CD4-positive, CD25-positive, alpha-beta regulatory T cell (primary cell): Measurements from ENCODE around the gene AGK. TPM values are rescaled to one million over a fixed set of nuclear protein-coding genes. Genes with fewer than 3 reads are reported as not detected.
"Not testable (repeated sequence)": the region's sequence is repeated elsewhere in the genome, so short reads cannot be mapped to it uniquely, and the experiment has no call there.

ENCODE experiments used
- ATAC-seq, 2 donors: fragments of 150-1000 bp; cut with Tn5 transposase; one replicate each; pipeline ENCODE4 v1.10.0; 2021; ENCODE audit warnings: low read depth in 2 of 2, moderate number of reproducible peaks in 2 of 2, moderate library complexity in 1 of 2
- DNase-seq, 3 donors: peaks; one replicate each; pipeline versions ENCODE4 v3.0.0 to v3.0.0-alpha.2; 2012 to 2022; ENCODE audit warnings: mixed read lengths in 1 of 3
- H3K27ac ChIP-seq: one replicate; pipeline ENCODE4 v1.7.0; 2013; ENCODE audit warnings: mild to moderate bottlenecking, low read length; ENCODE audit not compliant: insufficient read depth, poor library complexity, severe bottlenecking
- H3K27me3 ChIP-seq: one replicate; pipeline ENCODE4 v1.7.0; 2013; ENCODE audit warnings: low read length; ENCODE audit not compliant: control insufficient read depth, insufficient read depth
- H3K36me3 ChIP-seq: one replicate; pipeline ENCODE4 v1.7.0; 2013; ENCODE audit warnings: mild to moderate bottlenecking, low read length, moderate library complexity; ENCODE audit not compliant: control insufficient read depth, insufficient read depth
- H3K4me1 ChIP-seq: 2 replicates; pipeline ENCODE4 v1.7.0; 2013; ENCODE audit warnings: mild to moderate bottlenecking, low read length; ENCODE audit not compliant: insufficient read depth, control insufficient read depth, poor library complexity, severe bottlenecking
- H3K4me3 ChIP-seq: one replicate; pipeline ENCODE4 v1.7.0; 2013; ENCODE audit warnings: low read depth, mild to moderate bottlenecking, low read length, moderate library complexity
- H3K9me3 ChIP-seq, 2 experiments: 1 replicate in 1 of 2; 2 replicates in 1 of 2; pipeline ENCODE4 v1.7.0; 2013; ENCODE audit warnings: low read length in 2 of 2, mild to moderate bottlenecking in 1 of 2, moderate library complexity in 1 of 2; ENCODE audit not compliant: control insufficient read depth in 2 of 2
- H3K27ac Mint-ChIP-seq, 3 donors: one replicate each; pipeline ENCODE4 v1.8.0; 2020 to 2022; ENCODE audit warnings: mild to moderate bottlenecking in 3 of 3, mixed read lengths in 3 of 3, moderate library complexity in 2 of 3
- H3K27me3 Mint-ChIP-seq: one replicate; pipeline ENCODE4 v1.8.0; 2022; ENCODE audit warnings: mild to moderate bottlenecking, mixed read lengths
- H3K36me3 Mint-ChIP-seq: one replicate; pipeline ENCODE4 v1.8.0; 2020; ENCODE audit warnings: mixed read lengths
- H3K4me1 Mint-ChIP-seq, 4 donors: one replicate each; pipeline ENCODE4 v1.8.0; 2020 to 2022; ENCODE audit warnings: mixed read lengths in 4 of 4, mild to moderate bottlenecking in 1 of 4
- H3K4me3 Mint-ChIP-seq, 4 donors: one replicate each; pipeline ENCODE4 v1.8.0; 2020 to 2022; ENCODE audit warnings: mild to moderate bottlenecking in 4 of 4, mixed read lengths in 4 of 4, moderate library complexity in 3 of 4
- H3K9me3 Mint-ChIP-seq, 7 donors: one replicate each; pipeline ENCODE4 v1.8.0; 2020 to 2022; ENCODE audit warnings: mixed read lengths in 7 of 7, mild to moderate bottlenecking in 3 of 7, moderate library complexity in 2 of 7
- polyA plus RNA-seq, 4 donors: library from polyadenylated mRNA; unstranded; fragments of 300-500 nt; fragmentation: Illumina TruSeq; gene quantifications; one replicate each; pipeline ENCODE4 v1.2.3, GENCODE V29; 2021
- total RNA-seq: library from RNA; stranded (reverse); gene quantifications from one replicate; pipeline ENCODE4 v1.2.3, GENCODE V29; 2022

AGK gene
- total and polyA plus RNA-seq, 5 donors from 2014 or later, result 28.6 to 38.1 (median 35.1) TPM

GRCh38 chr7:141577043-141577839 is 26.0 kb downstream of the AGK start:
- Mint-ChIP-seq H3K27me3 (no peaks in the 10 kb centered on the region), H3K36me3 (peaks cover 39% of the 10 kb centered on the region), H3K27ac (no peak overlapping the region), H3K4me1 (peaks cover 0 to 8% (median 0%) of the 10 kb centered on the region in 4 donors), H3K4me3 (no peak overlapping the region), H3K9me3 (peaks cover 1 to 25% (median 18%) of the 10 kb centered on the region in 7 donors)
- Histone ChIP-seq H3K9me3 (peaks cover 22 to 30% of the 10 kb centered on the region in 2 experiments), H3K4me1 (no peaks in the 10 kb centered on the region), H3K4me3 (no peak overlapping the region), H3K27ac (no peak overlapping the region), H3K27me3 (no peaks in the 10 kb centered on the region), H3K36me3 (peaks cover 20% of the 10 kb centered on the region)
- DNase-seq (no peak), ATAC-seq (no peak)

GRCh38 chr7:141579953-141580352 is 28.7 kb downstream of the AGK start:
- H3K4me3 ChIP-seq, H3K36me3 ChIP-seq: not testable (repeated sequence)
- peaks cover 1 to 15% (median 10%) of the 10 kb centered on the region in 7 donors for H3K9me3 Mint-ChIP-seq

GRCh38 chr7:141582063-141582462 is 30.9 kb downstream of the AGK start:
- H3K27me3 Mint-ChIP-seq, H3K4me3 ChIP-seq, ATAC-seq, DNase-seq, H3K27ac ChIP-seq, H3K9me3 Mint-ChIP-seq, H3K27me3 ChIP-seq, H3K4me1 ChIP-seq, H3K9me3 ChIP-seq, H3K36me3 ChIP-seq, H3K4me3 Mint-ChIP-seq: not testable (repeated sequence)
- Mint-ChIP-seq H3K27ac (peak overlapping the region in 1 of 3 donors; percentile 44), H3K36me3 (peaks cover 33% of the 10 kb centered on the region), H3K4me1 (peaks cover 7 to 14% (median 9%) of the 10 kb centered on the region in 4 donors)

More at GRCh38 chr7:141579953-141580352, 28.7 kb downstream of the AGK start:
- H3K4me1 Mint-ChIP-seq, H3K4me3 Mint-ChIP-seq, H3K27me3 Mint-ChIP-seq, H3K27ac ChIP-seq, H3K27me3 ChIP-seq, H3K4me1 ChIP-seq, H3K27ac Mint-ChIP-seq, ATAC-seq, DNase-seq: not testable (repeated sequence)
- peaks cover 40% of the 10 kb centered on the region for H3K36me3 Mint-ChIP-seq
- H3K9me3 ChIP-seq, result peaks cover 19 to 21% of the 10 kb centered on the region in 2 experiments

- DNase-seq (no peak), ATAC-seq (no peak)
- H3K9me3 Mint-ChIP-seq, result peaks cover 0 to 4% (median 0%) of the 10 kb centered on the region in 7 donors
- no peaks in the 10 kb centered on the region for H3K27me3 ChIP-seq
- H3K4me3 Mint-ChIP-seq, result no peak overlapping the region
- peaks cover 11 to 14% (median 13%) of the 10 kb centered on the region in 4 donors for H3K4me1 Mint-ChIP-seq
- no peak overlapping the region for H3K27ac ChIP-seq
- H3K27ac Mint-ChIP-seq, result peak overlapping the region in 1 of 3 donors; percentile 76
- no peaks in the 10 kb centered on the region for H3K4me1 ChIP-seq
- peaks cover 0 to under 1% of the 10 kb centered on the region in 2 experiments for H3K9me3 ChIP-seq
- peaks cover 43% of the 10 kb centered on the region for H3K36me3 Mint-ChIP-seq
- no peaks in the 10 kb centered on the region for H3K36me3 ChIP-seq
- H3K4me3 ChIP-seq, result no peak overlapping the region
- H3K27me3 Mint-ChIP-seq, result no peaks in the 10 kb centered on the region
Observed at GRCh38 chr7:141584935-141585334, 33.7 kb downstream of the AGK start.

DNA sequence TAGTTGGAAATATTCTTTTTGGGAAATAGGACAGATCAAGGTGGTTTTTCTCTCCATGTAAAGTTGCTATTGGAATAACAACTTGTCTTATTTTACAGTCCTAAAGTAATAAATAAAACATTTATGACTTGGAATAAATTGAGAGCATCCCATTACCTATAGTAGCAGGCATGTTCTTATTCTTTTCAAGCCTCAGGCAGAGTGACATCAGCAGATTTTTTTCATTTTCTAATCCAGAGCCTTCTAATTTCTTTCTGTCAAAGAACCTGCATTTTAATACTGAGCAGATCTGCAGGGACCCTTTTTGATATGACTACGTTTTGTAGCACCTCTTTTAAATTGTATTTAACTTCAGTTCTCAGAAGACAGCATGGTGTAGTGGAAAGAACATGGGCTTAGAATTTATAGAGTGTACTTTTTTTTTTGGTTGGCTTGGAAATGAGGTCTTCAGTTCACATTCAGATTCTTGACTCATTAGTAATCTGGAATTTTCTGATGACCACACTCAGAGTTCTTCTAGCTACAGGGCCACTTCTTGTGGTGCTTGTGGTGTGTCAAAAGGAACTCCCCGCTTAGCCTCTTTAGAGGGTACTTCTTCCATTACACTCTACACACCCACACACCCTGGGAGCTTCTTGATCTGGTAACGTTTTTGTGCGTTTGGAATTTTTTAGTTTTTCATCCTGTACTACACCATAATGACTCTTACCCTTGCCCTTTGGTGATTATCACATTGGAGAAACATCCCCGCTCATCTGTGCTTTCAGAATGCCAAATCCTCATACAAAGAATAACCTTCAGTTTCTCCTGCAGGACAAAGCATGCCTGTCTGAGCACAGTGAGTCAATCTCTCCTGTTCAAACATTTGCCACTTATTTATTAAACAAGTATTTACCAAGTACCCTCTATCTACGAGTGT is 34.6 kb downstream of the AGK start:
- Histone ChIP-seq H3K27me3 (no peaks in the 10 kb centered on the region), H3K27ac (no peak overlapping the region), H3K4me3 (no peak overlapping the region), H3K9me3 (no peaks in the 10 kb centered on the region), H3K4me1 (no peaks in the 10 kb centered on the region), H3K36me3 (no peaks in the 10 kb centered on the region)
- H3K4me3 Mint-ChIP-seq, result no peak overlapping the region
- H3K27ac Mint-ChIP-seq, result peak overlapping the region in 2 of 3 donors; percentile 12 to 22
- peaks cover 11 to 22% (median 20%) of the 10 kb centered on the region in 4 donors for H3K4me1 Mint-ChIP-seq
- ATAC-seq (no peak), DNase-seq (peak in 1 of 3 donors; percentile 11)
- H3K9me3 Mint-ChIP-seq, result peaks cover 0 to 4% (median 0%) of the 10 kb centered on the region in 7 donors
- no peaks in the 10 kb centered on the region for H3K27me3 Mint-ChIP-seq
- H3K36me3 Mint-ChIP-seq, result peaks cover 47% of the 10 kb centered on the region

DNA sequence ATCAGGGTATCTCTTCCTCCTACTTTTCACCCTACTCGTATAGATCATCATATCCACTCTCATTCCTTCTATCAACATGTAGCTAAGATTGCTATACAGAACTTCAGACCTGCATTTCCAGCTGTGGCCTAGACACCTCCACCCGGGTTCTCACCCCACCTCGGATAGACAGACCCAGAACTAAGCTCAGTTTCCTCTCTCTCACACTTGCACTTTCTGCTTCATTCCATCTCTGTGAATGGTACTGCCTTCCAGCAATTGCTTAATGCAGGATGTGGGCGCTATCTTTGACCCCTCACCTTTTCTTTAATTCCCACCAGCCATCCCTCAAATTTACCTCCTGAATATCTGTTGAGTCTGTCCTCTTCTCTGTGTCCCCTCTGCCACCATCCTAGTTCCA is 35.7 kb downstream of the AGK start:
- no peaks in the 10 kb centered on the region for H3K36me3 ChIP-seq
- Mint-ChIP-seq H3K9me3 (peaks cover 0 to 4% (median 0%) of the 10 kb centered on the region in 7 donors), H3K27me3 (no peaks in the 10 kb centered on the region), H3K4me3 (no peak overlapping the region), H3K36me3 (peaks cover 47% of the 10 kb centered on the region), H3K27ac (peak overlapping the region in 2 of 3 donors; percentile 16 to 78), H3K4me1 (peaks cover 11 to 22% (median 20%) of the 10 kb centered on the region in 4 donors)
- no peak overlapping the region for H3K4me3 ChIP-seq
- H3K4me1 ChIP-seq, result no peaks in the 10 kb centered on the region
- DNase-seq, result no peak
- no peaks in the 10 kb centered on the region for H3K9me3 ChIP-seq
- H3K27ac ChIP-seq, result no peak overlapping the region
- no peaks in the 10 kb centered on the region for H3K27me3 ChIP-seq
- no peak for ATAC-seq

- Histone ChIP-seq H3K9me3 (no peaks in the 10 kb centered on the region), H3K27me3 (no peaks in the 10 kb centered on the region), H3K4me1 (no peaks in the 10 kb centered on the region), H3K36me3 (no peaks in the 10 kb centered on the region), H3K4me3 (no peak overlapping the region), H3K27ac (no peak overlapping the region)
- no peaks in the 10 kb centered on the region for H3K27me3 Mint-ChIP-seq
- peaks cover 48% of the 10 kb centered on the region for H3K36me3 Mint-ChIP-seq
- H3K4me3 Mint-ChIP-seq, result no peak overlapping the region
- DNase-seq, result no peak
- ATAC-seq, result no peak
- peak overlapping the region in 2 of 3 donors; percentile 16 to 48 for H3K27ac Mint-ChIP-seq
- H3K9me3 Mint-ChIP-seq, result peaks cover 0 to 3% (median 0%) of the 10 kb centered on the region in 7 donors
- H3K4me1 Mint-ChIP-seq, result peaks cover 11 to 22% (median 21%) of the 10 kb centered on the region in 4 donors
Observed at GRCh38 chr7:141587304-141587703, 36.1 kb downstream of the AGK start.
